ENCODE measurements around the gene CREB5.
A peak's percentile ranks its signal among the peaks of the same experiment; 100 is the strongest.

CREB5 gene

DNA sequence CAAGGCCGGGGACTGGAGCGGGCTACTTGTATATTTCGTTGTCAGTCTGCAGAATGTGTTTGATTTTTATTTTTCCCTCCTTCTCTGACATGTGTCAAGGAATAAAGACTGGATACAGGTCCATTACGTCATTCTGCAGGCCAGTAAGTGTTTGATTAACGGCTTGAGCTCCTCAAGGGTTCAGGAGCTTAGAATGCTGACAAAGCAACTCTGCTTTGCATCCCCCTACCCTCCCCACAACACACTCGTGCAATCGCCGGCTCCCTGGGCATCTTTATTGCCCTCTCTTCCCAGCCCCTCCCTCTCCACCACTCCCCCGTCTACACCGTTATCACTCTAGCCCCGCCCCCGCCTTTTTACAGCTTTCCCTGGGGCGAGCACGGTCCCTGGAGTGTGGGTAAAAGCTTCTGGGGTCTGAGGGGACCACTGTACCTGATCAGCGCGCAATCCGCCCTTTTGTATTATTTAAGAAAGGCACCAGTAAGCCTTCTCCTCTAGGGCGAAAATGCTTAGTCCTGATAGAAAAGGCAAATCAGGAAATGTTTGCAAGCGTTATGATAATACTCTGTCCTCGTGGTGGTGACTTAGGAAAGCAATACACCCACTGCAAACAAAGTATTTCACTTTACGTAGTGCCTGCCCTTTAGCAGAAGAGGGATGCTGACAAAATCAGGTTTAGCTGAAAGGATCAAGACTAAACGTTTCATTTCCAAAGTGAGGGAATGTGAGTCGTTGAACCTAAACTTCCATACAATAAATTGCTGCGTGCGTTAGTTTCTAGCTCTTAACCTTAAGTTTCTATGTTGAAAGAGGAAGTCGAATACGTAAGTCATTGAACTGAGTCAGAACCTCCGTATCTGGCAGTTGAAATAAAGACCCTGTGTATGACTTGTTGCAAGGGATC, 1.4 kb upstream of the CREB5 start:
- no peak for DNase-seq (ENCODE audit: low read depth)
- TF ChIP-seq, protein P1, sequence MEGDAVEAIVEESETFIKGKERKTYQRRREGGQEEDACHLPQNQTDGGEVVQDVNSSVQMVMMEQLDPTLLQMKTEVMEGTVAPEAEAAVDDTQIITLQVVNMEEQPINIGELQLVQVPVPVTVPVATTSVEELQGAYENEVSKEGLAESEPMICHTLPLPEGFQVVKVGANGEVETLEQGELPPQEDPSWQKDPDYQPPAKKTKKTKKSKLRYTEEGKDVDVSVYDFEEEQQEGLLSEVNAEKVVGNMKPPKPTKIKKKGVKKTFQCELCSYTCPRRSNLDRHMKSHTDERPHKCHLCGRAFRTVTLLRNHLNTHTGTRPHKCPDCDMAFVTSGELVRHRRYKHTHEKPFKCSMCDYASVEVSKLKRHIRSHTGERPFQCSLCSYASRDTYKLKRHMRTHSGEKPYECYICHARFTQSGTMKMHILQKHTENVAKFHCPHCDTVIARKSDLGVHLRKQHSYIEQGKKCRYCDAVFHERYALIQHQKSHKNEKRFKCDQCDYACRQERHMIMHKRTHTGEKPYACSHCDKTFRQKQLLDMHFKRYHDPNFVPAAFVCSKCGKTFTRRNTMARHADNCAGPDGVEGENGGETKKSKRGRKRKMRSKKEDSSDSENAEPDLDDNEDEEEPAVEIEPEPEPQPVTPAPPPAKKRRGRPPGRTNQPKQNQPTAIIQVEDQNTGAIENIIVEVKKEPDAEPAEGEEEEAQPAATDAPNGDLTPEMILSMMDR (IDR thresholded peaks at IDR 0.05; ENCODE audit: low read depth, low read length, missing control alignments), result no peak
- peak overlapping the region; percentile 46 for H3K4me3 ChIP-seq (ENCODE audit: low read depth, low read length)

DNA sequence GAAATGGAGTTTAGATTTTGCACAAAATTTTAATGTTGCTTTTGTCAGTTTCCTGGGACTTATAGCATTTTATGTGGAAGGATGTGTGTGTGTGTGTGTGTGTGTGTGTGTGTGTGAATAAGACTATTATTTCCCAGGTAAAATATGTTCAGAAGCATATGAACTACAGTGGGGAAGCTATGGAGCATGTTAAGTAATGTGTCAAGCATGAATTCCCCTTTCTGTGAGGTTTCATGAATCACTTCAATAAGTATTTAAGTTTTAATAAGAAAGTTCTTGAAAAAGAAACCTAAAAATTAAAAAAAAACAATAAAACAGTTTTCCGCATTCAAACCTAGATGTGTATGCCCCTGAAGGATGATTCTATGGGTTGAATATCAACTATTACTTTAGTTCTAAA, 693 bp downstream of the CREB5 start:
- DNase-seq (ENCODE audit: low read depth), result no peak
- H3K4me3 ChIP-seq (ENCODE audit: low read depth, low read length), result no peak overlapping the region
- TF ChIP-seq, protein P1 (IDR thresholded peaks at IDR 0.05; ENCODE audit: low read depth, low read length, missing control alignments), result no peak

DNA sequence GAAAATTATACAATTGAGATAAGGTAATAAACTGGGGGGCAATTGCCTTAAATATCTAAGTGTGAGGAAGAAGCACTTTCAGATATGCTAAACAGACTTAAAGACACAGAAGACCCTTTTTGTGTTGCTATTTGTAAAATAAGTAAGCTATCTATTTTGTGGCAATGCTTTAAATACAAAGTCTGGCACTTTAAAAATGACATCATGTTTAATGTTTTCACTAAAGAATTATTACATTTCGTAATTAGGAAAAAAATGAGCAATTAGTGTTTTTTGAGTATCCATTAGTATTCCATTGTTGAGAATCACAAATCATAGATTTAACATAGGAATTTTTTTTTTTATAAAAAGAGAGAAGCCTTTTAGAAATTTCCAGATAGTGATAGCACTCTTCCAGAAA, 2.1 kb downstream of the CREB5 start:
- no peak overlapping the region for H3K4me3 ChIP-seq (ENCODE audit: low read depth, low read length)
- TF ChIP-seq, protein P1 (IDR thresholded peaks at IDR 0.05; ENCODE audit: low read depth, low read length, missing control alignments), result no peak
- DNase-seq (ENCODE audit: low read depth), result no peak

DNA sequence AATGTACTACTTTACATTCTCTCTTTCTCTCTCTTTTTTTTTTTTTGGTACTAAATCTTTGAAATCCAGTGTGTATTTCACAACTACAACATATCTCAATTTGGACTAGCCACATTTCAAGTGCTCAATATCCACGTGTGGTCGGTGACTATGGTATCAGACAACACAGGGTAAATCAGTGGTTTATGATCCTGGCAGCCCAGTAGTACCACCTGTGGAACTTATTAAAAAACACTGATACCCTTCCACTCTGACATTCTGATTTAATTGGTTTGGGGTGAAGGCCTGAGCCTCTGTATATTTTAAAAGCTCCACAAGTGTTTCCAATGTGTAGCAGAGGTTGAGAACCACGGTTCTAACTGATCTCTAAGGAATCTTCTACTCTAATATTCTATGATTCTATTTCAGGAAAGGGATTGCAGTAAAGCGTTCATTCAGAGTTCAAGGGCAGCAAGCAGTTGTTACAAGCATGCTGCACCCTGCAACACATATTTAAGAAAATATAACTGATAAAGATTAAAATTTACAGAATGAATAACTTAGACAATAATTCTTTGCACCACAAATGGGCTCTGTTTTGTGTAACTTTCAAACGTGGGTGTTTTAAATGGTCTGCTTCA, 5.1 kb downstream of the CREB5 start:
- TF ChIP-seq, protein P1 (IDR thresholded peaks at IDR 0.05; ENCODE audit: low read depth, low read length, missing control alignments), result no peak
- H3K4me3 ChIP-seq (ENCODE audit: low read depth, low read length), result no peak overlapping the region
- DNase-seq (ENCODE audit: low read depth), result no peak

DNA sequence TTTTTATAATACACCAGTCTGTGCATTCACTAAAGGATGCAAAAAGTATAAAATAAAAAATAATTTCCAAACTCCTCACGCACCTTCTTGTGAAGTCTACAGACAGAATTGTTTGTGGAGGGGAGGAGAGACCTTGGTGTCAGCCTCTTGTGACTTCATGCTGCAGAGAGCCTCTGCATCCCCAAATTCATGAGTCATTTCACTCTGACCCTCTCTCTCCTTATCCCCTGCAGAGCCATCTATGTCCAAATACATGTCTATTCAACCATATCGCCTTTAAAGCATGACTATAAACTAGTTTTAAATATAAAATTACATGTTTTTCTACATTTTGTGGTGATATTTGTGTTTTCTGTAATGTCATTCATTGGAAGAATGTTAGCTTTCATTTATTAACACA, 6.0 kb downstream of the CREB5 start:
- TF ChIP-seq, protein P1 (IDR thresholded peaks at IDR 0.05; ENCODE audit: low read depth, low read length, missing control alignments), result no peak
- DNase-seq (ENCODE audit: low read depth), result no peak
- H3K4me3 ChIP-seq (ENCODE audit: low read depth, low read length), result no peak overlapping the region

DNA sequence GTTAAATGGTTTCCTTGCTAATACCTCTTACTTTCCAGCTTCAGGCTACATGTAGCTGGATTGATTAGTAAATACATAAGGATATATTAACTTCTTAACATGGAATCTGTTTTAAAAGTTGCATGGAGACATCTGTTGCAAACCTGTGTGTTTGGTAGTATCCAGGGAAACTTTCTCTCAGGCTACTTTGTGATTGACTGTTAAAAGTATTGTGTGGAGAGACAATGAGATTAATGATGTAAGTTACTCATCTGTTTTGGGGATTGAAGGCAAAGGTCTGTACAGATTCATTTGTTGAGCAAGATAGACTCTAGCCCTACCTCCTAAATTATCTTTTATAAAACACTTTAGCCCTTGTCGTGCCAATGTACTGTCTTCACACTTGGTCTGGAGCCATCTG, 6.6 kb downstream of the CREB5 start:
- TF ChIP-seq, protein P1 (IDR thresholded peaks at IDR 0.05; ENCODE audit: low read depth, low read length, missing control alignments), result no peak
- DNase-seq (ENCODE audit: low read depth), result no peak
- H3K4me3 ChIP-seq (ENCODE audit: low read depth, low read length), result no peak overlapping the region
